ENCODE measurements around the gene PTGDR2. TPM values are rescaled to one million over a fixed set of nuclear protein-coding genes. Genes with fewer than 3 reads are reported as not detected.

Gene PTGDR2
- total RNA-seq, 1 donor from 2014 or later, result 2.6 TPM

- Mint-ChIP-seq H3K4me3 (peak overlapping the region; percentile 91), H3K27me3 (no peaks in the 10 kb centered on the region), H3K4me1 (ENCODE audit: unreplicated experiment) (peaks cover 37% of the 10 kb centered on the region), H3K36me3 (no peaks in the 10 kb centered on the region), H3K27ac (peak overlapping the region; percentile 30), H3K9me3 (no peaks in the 10 kb centered on the region)
- no peak for DNase-seq (ENCODE audit: extremely low spot score, unreplicated experiment)
- TF ChIP-seq CTCF (conservative IDR thresholded peaks at IDR 0.05), result no peak
These were observed 11.5 kb downstream of the PTGDR2 start for GRCh38 chr11:60844045-60844869.

- no peak for DNase-seq (ENCODE audit: extremely low spot score, unreplicated experiment)
- Mint-ChIP-seq H3K36me3 (no peaks in the 10 kb centered on the region), H3K9me3 (no peaks in the 10 kb centered on the region), H3K4me1 (ENCODE audit: unreplicated experiment) (peaks cover 37% of the 10 kb centered on the region), H3K4me3 (peak overlapping the region; percentile 91), H3K27me3 (no peaks in the 10 kb centered on the region), H3K27ac (peak overlapping the region; percentile 92)
- TF ChIP-seq CTCF (conservative IDR thresholded peaks at IDR 0.05), result no peak
These were observed 12.8 kb downstream of the PTGDR2 start for GRCh38 chr11:60842668-60843600.

- Mint-ChIP-seq H3K36me3 (no peaks in the 10 kb centered on the region), H3K27me3 (no peaks in the 10 kb centered on the region), H3K9me3 (no peaks in the 10 kb centered on the region), H3K27ac (peak within 1 kb of the TSS; percentile 92), H3K4me3 (peak within 1 kb of the TSS; percentile 91), H3K4me1 (ENCODE audit: unreplicated experiment) (peaks cover 37% of the 10 kb centered on the region)
- DNase-seq (ENCODE audit: extremely low spot score, unreplicated experiment), result peak; percentile 99
- no peak for TF ChIP-seq CTCF (conservative IDR thresholded peaks at IDR 0.05)
These were observed 13.7 kb downstream of the PTGDR2 start, which contains the start of gene CCDC86 for GRCh38 chr11:60841797-60842667. Gene CCDC86 (plus strand): TSS chr11:60842113. CDS start chr11:60842125, 12 bp downstream.

GRCh38 chr11:60840470-60841430 lies 15.0 kb downstream of the PTGDR2 start:
- peaks cover 4% of the 10 kb centered on the region for H3K27me3 Mint-ChIP-seq
- DNase-seq (ENCODE audit: extremely low spot score, unreplicated experiment), result no peak
- TF ChIP-seq CTCF (conservative IDR thresholded peaks at IDR 0.05), result no peak
- no peaks in the 10 kb centered on the region for H3K36me3 Mint-ChIP-seq
- H3K27ac Mint-ChIP-seq, result peak overlapping the region; percentile 92
- peaks cover 37% of the 10 kb centered on the region for H3K4me1 Mint-ChIP-seq (ENCODE audit: unreplicated experiment)
- H3K4me3 Mint-ChIP-seq, result peak overlapping the region; percentile 91
- H3K9me3 Mint-ChIP-seq, result no peaks in the 10 kb centered on the region
